Activated T-cell treated with anti-CD3 and anti-CD28 coated beads for 4 hours (primary cell): ENCODE results near the gene SETMAR.
"Not testable (repeated sequence)": the region's sequence is repeated elsewhere in the genome, so short reads cannot be mapped to it uniquely, and the experiment has no call there.

ENCODE experiments used
- DNase-seq: peaks from one replicate; pipeline ENCODE4 v3.0.0-alpha.2; 2020

The SETMAR gene

DNA sequence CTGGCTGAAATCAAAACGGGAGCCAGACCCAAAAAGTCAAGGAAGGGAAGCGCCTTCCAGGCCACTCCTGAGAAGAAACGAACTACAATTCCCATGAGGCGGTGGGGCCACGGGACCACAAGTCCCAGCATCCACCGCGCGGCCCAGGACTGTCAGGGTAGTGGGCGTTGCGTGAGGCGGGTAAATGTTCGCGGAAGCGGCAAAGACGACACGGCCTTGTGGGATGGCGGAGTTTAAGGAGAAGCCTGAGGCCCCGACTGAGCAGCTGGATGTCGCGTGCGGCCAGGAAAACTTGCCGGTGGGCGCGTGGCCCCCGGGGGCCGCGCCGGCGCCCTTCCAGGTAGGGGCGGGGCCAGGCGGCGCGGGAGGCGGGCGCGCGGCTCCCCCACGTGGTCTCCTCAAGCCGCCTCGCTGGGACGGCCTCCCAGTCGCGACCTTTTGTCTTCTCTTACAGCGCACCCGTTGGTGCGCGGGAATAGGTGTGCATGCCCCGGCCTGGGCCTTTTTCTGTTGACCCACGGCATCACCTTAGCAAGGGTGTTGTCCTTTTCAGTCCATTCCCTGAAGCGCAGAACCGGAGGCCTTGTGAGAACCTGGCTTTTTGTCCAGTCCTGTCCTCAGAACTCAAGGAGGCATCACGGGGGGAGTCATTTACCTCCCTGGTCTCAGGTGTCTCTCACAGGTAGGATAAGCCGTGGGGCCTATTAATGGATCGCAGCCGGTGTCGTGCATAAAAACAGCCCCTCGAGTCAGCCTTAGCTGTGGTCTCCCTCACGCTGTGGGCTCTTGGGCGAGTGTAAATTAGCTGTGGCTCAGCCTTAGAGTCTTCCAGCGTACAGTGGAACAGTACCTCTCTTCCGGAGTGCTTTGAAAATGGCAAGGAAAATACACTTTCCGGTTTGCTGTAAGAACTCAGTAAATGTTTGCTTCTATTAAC is at the start of gene SETMAR:
SETMAR (plus strand) TSS at position 183 of the 937 bp plus-strand sequence; CDS start at position 185, 2 bp downstream.
- DNase-seq = peak; percentile 80

DNA sequence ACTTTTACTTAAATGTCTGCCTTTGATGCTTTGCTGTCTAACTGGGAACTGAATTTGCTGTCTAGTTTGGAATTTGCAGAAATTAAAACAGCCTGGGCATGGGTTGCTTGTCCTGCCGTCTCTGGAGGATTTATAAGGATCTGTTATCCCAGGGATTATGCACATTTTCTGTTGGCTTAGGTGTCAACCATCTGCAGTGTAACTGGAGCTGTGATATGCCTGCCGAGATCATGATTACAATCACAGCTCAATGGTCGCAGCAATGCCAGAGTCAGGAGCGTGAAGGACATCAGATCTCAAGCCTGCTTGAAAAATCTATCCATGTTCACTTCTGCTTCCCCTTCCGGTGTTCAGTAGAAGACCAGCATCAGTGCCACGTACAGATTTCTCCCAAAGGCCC is 41.8 kb upstream of the SETMAR start:
- DNase-seq = no peak

DNA sequence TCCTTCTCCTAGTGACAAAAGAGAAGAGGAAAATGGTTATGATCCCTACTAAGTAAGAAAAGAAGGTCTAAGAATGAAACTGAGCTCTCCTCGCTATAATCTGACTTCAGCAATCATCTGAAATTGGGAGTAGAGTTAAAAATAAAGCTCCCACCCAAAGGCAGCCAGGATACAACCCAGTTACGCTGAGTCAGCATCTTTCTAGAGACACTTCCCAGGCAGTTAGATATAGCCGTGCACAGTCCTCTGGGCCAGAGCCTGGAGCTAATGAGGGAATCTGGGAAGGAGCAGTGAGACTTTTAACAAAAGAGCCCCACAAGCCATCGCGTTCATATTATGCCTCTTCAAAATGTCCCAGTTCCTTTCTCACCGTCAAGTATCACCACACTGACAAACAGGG is 39.1 kb upstream of the SETMAR start:
- DNase-seq = no peak

DNA sequence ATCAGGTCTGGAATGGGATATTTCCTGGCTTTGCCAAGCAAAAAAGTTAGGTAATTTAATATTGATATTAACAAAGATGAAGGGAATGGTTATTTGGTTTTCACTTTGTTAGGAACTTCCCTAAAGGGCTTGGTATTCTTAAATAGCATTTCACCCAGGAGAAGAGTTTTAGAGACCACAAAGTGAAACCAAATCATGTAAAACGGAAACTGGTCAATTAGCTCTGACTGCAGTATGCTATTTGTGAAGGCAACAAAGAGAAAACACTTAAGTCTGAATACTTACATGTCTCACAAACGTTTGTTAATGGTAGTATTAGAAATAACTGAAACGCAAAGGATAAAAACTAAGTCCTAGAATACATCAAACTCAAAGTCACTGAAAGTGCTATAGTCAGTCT is 32.4 kb upstream of the SETMAR start:
- no peak for DNase-seq

DNA sequence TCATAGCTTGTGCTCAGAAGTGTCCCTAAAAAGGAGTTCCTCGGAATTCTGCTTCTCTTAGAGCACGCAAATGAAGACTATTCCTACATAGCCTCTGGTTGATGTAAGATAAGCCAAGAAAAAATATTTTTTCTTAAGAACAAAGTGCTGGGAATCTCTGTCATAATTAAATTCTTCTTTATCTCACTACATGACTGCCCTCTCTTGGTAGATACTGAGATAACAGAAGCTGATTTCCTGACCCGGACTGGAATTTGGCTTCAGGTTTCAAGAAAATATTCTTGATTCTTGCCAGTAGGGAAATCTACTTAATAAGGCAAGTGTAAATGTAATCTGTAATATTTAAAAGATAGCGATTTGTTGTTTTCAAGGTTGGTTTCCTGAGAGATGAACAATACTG is 31.3 kb upstream of the SETMAR start:
- DNase-seq = no peak

DNA sequence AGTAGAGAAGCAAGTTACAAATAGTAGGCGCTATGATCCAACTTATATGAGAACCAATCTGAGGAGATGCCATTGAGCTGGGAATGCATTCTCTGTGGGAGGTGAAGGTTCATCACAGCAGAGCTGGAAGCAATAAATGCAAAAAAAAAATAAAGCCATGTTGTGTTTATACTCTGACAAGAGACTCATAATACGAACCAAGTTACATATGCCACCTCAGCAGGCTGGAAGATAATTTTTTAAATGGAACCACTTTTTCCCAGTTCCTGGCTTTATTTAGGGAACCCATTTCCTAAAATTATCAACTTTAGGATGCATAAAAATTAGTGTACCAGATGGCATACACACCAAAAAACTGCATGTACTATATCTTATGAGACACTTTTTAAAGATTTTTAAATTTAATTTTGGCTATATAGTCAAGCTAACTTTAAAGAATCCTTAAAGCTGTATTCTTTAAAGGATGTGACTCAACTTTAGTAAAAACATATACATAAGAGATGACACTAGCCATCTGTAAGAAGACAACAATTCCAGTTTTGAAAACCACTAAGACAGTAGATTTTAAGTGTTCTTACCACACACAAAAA is 23.6 kb upstream of the SETMAR start:
- no peak for DNase-seq

DNA sequence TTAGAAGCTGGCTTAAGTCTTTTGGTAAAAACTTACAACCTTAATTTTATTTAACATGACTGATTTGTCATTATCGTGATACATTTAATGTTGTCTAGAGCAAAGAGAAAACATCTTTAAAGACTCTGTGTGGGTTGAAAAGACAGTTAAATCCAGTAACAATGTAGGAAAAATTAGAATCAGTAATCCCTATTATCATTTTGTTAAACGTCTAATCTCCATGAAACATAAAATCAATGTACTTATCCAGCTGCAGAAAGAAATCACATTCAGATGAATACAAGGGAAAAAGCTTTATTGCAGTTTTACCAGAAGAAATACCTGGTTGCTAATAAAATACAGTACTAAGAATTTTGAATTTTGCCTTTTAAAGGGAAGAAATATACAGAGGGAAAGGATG is 21.2 kb upstream of the SETMAR start:
- no peak for DNase-seq

DNA sequence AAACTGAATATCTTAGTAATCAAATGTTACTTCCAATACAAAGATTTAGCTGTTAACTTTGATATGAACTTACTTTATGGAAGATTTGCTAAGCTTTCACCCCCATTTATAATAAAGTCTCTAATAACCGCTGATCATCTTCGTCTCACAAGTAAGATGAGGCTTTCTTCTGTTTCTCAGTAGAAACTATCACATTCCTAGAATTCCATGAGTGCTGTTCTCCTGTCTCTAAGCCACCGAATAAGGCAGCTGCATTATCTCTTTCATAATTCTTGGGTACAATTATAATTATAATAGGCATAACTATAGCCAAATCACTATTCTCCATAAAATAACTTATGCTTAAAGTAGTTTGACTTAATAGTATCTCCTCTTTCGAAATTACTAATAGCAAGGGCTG is 18.3 kb upstream of the SETMAR start:
- no peak for DNase-seq

DNA sequence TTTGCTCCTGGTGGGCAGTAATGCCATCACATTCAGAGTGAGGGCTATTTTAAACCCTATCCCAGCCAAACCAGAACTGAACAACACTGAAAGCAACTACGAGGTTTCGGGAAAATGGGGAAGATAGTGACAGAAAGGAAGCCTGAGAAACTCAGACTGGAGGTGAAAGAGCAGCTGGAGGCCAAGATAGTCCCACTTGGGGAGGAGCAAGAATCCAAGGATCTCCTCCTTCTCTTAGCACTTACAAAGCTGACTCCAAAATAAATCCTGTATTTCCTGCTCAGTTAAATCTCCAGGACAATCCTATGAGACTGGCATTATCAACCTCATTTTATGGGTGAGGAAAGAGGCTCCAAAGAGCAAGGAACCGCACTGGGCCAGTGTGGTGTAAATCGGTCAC is 14.1 kb upstream of the SETMAR start:
- no peak for DNase-seq

DNA sequence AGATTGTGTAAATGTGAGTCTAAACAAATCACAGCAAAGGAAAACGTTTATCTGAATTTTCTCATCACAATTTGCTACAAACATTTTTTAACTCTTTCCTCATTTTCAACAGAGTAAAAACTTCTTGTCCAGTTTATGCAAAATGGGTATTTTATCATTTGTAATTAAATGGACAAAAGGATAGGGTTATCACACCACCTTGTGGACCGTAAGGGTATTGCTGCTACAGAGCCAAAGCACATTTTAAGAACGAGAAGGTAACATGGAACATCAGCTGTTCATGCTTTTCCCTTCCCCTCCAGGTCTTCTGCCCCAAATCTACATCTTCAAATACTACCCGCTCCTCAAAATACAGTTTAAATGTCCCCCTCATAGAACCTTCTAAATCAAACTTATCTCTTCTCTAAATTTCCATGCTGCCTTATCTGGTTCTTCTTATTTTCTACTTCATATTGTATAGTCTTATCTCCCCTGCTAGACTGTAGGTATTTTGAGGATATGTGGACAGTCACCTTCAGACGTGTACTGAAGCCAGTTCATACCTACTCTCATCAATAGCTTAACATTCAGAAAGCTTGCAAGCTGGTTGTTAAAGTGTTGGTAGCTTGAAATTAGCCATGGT is 12.8 kb upstream of the SETMAR start:
- DNase-seq = peak; percentile 25

DNA sequence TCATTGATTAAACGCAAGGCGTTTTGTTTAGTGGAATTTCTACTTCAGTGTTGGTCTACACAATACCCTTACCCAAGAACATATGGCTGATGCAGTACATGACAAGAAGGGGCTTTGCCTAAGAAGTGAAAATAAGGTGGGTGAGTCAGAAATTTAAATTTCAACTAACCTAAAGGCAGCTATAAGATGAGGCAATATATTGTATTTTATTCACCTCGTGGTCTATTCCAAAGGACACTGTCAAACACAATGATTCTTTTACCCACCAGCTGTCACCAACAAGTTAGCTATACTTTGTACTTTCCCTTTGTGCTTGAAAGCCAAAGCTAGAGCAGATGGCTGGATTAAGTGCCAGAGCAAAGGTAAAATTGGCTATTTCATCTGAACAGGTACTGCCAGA is 10.9 kb upstream of the SETMAR start:
- DNase-seq = no peak

DNA sequence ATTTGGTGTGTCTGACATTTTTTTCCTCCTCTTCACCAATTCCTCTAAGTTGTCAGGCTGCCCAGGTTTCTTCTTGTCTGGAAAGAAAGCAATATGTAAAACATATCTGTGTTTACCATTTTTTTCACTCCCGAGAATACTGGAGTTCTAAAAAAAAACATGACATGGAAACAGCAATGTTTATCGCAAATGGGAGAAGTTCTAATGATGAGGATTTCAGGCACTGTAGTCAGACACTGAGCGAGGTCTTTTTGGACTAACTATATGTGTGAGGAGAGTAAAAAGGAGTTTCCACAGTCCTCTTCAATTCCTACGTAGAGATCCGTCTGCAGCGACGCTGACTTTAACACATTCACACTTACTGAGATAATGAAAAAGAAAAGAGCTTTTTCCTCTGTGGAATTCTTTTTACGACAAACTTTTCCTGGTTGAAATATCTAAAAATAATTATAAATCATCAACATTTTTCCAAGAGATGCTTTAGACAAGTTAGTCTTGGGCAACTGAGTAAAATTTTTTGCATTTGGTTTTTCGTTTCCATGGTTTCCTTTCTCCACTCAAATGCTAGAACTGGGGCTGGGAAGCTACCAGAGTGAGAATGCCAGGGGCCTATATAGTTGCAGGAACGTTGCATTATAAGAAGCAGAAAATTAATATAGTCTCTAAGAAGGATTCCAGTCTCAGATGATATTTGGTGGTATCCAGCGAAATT is 8.4 kb upstream of the SETMAR start:
- DNase-seq = no peak

DNA sequence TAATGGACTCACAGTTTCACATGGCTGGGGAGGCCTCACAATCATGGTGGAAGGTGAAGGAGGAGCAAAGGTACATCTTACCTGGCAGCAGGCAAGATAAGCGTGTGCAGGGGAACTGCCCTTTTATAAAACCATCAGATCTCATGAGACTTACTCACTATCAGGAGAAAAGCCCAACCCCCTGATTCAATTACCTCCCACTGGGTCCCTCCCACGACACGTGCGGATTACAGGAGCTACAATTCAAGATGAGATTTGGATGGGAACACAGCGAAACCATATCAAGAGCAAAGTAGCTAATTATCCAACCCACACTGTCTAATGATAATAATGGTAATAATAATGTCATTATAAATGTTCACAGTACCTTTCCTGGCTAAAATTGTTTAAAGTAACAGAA is 6.7 kb upstream of the SETMAR start:
- DNase-seq = not testable (repeated sequence)

DNA sequence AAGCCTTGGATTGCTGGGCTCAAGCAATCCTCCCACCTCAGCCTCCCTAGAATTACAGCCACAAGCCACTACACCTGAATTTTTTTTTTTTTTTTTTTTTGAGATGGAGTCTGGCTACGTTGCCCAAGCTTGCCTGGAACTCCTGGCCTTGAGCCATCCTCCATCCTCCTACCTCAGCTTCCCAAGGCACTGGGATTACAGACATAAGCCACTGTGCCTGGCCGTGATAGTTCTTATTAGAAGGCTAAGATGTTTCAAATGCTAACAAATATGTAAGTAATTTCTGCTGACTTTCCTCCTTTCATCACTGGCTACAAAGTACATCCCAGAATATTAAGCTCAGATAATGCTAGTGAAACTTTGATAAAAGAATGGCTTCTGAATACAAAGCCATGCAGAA is 5.7 kb upstream of the SETMAR start:
- DNase-seq = no peak

DNA sequence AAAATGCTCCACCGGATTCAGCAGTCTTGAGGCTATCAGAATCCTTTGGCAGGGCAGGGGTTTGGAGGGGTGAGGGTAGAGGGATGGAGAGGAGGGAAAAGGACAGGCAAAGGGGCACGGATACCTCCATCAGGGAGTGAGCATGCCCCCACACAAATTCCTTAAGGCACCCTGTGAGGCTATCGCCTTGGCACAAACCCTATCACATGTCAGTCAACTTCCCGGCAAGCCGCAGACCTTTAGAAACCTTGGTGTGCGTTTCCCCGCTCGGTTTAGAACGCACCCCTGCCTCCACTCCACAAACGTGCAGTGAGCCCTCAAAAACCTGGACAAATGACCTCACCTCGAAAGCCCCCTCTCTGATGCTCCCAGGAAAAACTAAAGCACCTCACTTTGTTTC is 422 bp upstream of the SETMAR start:
- no peak for DNase-seq

DNA sequence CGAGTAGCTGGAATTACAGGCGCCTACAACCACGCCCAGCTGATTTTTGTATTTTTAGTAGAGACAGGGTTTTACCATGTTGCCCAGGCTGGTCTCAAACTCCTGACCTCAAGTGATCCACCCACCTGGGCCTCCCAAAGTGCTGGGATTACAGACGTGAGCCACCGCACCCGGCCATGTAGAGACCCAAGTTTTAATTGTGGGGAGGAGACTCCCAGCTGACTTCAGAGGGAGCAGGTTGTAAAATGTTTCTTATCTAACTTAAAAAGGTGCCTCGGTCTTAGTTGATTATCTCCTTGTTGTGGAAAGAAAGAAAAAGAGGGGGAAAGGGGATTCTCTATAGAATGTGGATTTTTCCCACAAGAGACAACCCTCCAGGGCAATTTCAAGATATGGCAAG is 2.0 kb downstream of the SETMAR start:
- DNase-seq = not testable (repeated sequence)

DNA sequence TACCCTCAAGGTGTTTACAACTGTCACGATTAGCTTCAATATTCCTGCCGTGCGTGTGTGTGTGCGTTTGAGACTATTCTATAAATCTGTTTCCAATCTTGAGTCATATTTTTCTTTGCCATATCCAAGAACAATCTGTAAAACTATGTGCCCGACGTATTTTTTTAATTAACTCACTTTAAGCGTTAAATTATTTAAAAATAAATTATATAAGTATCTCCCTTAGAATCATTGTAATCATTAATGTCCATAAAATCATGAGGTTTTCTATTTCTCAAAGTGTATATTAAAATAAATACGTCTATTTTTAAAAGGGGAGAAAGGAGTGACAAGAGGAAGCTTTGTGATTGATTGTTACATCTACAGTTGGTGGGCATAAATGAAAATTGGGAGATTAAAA is 2.9 kb downstream of the SETMAR start:
- no peak for DNase-seq

DNA sequence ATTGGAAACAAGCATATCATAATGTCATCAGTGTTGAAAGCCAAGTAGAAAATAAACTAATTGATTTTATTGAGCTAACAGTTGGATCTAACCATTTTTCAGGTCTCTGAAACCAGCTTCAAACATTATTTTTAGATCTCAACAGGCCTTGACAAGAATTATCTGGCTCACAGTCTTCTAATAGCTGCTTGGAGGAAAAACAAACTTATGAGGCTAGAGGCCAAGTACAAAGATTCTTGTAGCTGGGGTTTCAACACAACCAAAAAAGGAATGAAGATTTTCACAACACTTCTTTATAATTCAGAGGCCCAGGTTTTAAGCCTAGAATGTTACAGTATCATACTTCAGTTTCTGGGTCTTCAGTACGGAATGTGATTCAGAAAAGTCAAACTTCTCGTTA is 3.7 kb downstream of the SETMAR start:
- no peak for DNase-seq

DNA sequence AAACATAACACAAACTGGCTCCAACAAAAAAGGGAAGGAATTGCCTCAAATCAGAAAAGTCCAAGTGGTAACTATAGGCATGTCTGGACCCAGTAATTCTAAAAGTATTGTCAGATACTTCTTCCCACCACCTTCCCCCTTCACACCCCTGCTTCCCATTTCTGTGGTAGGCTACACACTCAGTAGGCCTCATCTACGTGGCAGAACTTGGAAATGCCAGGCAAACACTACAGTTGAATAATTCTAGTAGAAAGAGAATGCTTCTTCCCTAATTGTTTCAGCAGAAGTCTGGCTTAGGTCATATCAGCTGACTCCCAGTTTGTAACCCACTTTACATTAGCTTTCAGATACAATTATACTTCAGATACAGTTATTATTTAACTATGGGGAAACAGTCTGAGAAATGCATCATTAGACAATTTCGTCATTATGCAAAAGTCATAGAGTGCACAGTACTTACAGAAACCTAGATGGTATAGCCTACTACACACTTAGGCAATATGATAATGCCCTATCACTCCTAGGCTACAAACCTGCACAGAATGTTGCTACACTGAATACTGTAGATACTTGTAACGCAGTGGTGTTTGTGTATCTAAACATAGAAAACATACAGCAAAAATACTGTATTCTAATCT is 6.4 kb downstream of the SETMAR start:
- DNase-seq = no peak

DNA sequence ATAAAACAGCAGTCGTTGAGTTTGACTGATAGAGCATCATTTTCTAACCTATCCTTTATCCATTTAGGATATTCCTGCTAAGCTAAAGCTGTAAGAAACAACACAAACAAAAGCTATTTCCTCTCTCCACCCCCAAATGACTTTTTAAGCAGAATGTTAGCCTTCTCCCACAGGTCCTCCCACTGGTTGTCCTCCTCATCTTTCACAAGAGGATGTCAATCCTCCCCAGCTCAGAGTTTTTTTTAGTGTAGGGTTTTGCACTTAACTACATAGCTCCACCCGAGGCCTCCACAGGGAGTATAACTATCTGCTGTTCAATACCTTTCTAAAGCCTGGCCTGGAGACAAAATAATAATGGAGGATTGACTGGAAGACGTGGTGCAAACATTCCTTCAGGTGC is 7.8 kb downstream of the SETMAR start:
- DNase-seq = no peak

DNA sequence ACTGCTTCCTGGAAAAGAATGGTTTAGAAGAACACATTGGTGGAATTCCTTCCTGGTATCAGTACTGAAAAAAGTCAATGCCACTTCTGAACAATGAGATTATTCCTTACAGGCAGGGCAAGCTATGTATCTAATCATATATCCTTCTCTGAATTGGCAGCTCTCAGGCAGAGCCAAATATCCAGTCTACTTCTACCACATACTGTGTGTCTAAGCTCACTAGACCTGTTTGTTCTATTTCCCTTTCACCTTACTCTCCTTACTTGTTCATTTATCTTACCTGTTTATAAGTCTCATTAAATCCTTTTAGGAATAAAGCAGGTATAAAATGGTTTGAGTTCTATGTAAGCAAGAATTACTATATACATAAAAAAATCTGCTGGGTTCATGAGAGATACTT is 8.3 kb downstream of the SETMAR start:
- DNase-seq = no peak

DNA sequence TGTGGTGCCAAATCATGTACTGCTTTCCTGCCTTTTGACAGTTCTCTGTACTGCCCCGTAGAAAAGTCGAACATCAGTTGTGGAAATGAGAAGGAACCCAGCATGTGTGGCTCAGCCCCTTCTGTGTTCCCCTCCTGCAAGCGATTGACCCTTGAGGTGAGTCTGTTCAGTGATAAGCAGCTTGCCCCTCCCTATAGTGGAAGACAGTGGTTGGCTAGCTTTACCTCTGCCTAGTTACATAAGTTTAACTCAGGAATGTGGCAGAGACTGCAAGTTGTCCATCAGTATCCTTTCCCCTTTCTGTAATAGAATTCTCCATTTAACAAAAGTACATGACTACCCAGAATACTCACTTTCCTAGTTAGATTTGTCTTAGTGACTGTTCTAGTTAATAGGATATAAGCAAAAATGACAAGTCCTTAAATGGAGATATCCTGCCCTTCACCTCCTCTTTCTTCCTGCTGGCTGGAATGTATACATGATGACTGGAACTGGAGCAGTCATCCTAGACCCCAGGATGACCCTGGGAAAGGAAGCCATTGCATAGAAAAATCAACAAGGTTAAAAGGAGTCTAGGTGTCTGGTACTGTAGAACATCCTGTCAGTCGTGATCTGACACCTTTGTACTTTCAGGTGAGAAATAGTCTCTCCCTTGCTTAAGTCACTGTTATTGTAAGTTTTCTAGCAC is 10.6 kb downstream of the SETMAR start:
- no peak for DNase-seq
